NCI-H1092 (cell line): ENCODE results near the gene MEGF6.

Experiments used
- DNase-seq: peaks from one replicate; lab custom pipeline; 2025; lab: John Stamatoyannopoulos, UW

Gene MEGF6

DNA sequence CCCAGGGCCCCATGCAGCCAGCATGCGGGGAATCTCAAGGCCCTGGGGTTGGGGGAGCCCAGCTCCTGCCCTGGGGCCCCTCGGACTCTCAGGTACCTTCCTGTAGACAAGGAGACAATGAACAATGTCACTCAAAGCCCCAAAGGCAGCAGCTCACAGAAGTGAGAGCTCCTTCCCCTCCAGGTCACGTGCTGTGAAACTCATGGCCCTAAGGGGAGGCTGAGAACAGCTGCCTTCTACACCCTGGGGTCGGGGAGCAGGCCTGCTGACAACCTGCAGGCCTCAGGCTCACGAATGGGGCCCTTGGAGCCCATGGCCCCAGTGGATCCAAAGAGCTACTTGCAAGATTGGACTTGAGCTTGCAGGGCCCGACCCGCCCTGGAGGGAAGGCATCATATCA, 3.2 kb downstream of the MEGF6 start:
- no peak for DNase-seq

DNA sequence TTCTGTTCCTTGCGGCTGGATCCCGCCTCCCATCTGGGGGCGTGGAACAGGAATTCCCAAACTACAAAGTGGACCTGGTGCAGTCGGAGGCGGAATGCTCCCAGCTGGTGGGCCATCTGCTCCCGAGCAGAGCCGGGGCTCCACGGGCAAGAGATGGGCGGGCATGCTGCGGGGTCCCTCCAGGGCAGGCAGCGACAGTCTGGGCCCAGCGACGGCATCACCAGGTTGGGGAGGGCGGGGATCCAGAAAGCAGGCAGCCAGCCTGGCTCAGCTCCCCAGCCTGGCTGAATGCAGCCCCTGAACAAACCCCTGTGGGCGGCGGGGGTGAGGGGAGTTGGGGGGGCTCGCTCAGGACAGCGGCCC, 3.6 kb downstream of the MEGF6 start:
- DNase-seq: no peak

DNA sequence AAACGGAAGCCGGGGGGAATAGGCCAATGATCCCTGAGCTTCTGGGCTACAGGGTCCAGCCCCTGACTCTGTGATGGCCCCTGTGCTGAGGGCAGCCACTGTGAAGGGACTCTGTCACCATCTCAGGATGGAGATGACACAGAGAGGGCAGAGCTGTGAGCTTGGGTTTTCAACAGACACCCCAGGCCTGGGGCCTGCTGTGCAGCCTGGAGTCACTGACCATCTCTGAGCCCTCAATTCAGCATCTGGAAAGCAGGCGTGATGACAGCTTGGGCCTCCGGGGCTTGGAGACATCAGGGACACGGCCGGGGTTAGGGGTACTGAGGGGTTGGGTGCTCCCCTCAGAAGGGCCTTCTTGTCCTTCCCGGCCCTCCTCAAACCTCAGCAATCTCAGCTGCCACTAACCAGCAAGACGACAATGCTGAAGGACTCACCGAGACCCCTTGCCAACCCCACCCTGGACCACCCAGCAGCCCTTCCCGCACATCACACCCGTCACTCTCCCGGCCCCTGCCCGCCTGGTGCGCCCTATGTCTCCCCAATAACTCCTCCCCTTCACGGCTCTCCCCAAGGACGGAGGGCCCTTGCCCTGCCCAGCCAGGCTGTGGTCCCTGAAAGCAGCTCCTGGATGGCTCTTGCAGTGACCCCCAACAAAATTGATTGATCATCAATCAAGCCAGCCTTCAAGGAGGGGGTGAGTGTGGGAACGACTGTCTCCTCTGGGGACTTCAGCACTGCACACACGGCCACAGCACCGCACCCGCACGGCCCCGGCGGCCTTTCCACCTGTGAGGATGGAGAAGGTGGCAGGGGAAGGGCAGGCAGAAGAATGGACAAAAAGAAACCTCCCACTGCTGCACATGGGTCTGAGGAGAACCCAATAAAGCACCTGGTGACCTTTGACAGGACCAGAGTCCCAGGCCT, 4.3 kb downstream of the MEGF6 start:
- DNase-seq: no peak

DNA sequence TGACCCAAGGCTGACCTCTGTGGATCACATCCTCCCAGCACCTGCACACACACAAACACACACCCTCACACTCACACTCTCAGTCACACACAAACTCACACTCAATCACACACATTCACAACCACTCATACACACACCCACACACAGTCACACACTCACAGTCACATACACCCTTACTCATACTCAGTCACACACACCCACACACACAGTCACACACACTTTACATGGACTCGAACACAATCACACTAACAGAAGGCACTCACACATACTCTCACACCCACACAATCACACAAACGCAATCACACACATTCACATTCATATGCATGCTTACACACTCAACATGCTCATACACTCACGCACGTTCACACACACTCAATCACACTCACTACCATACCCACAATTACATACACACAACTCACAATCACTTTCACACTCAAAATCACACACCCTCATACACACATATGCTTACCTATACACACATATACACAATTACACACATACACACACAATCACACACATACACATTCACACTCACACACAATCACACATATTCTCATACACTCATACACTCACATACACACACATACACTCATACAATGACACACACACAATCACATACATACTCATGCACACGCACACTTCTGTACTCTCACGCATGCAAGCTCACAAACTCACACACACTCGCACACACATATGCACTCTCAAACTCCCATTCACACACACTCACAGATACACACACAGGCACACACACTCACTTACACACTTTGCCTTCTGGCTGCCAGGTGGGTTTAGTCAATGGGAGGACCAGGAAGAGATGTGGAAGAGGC, 6.1 kb downstream of the MEGF6 start:
- DNase-seq: no peak

DNA sequence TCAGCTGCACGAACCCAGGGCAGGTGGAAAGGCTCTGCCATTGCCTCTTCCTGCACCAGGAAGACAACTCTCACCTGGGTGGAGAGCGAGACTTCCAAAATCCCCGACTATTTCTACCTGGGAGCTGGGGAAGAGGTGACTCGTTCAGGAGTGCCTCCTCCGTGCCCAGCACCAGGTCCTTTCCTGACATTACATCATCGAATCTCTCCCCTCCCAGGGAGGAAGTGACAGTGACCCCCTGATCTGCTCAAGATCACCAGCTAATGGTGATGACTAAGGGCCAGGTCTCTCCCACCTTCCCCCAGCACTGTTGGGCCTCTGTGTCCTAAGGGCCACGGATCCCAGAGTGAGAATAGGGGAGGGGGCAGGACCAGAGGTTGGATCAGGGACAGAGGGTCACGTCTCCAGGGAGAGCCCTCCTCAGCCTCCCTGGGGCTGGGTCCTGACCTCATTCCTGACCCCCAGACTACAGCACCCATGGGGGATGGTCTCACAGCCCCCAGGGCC, 6.8 kb downstream of the MEGF6 start:
- DNase-seq: no peak

GRCh38 chr1:3603571-3604467, 7.5 kb downstream of the MEGF6 start:
- DNase-seq: no peak

DNA sequence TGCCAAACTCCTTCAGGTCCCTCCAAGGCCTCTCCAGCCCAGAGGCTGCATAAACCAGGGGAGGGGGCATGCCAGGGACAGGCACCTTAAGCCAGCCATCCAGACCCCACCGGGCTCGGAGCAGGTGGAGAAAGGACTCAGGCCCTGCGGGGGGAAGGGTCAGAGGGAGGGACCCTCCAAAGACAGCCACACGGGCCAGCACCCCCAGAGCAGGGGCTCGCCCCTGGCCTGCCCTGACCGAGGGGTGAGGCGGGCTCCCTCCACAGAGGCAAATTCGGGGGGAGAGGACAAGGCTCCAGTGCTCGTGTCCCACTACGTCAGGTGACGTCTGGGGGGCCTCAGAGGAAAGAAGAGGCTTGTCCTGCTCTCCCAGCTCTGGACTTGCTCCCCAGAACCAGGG, 8.2 kb downstream of the MEGF6 start:
- DNase-seq: no peak

- no peak for DNase-seq
These were observed 8.9 kb downstream of the MEGF6 start for GRCh38 chr1:3602375-3602774.

DNA sequence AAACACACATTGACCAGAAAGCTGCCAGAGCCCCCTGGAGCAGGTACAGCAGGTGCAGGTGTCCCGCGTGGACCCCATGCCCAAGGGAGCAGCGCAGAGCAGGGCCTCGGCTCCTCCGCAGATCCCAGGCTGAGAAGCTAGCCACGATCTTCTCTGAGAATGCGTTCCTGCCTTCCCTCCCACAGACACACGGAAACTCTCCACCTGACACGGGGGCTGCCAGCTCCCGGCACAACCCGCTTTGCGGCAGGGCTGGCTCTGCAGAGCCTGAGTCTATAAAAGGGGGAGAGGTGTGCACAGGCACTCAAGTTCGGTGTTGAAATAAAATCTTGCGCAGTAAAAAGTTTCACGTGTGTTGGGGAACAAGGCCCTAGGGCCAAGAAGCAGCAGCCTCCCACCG, 9.6 kb downstream of the MEGF6 start:
- DNase-seq: no peak

- DNase-seq: no peak
These were observed 11.0 kb downstream of the MEGF6 start for GRCh38 chr1:3600354-3600753.

DNA sequence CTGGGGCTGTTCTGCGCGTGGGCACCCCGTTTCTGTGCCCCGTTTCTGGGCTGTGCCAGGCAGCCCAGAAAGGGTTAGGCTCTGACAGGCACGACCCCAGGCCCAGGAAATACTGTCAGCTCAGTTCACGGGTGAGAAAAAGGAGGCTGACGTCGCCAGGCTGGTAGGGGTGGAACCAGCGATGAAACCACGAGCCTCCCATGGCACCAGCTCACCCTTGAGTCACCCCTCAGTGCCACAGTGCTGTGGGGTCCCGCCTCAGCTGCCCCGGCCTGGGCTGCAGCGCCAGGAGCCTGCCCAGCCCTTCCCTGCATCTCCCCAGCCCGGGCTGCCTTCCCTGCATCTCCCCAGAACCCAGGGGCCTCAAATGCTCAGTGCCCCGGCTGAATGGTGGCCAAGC, 11.5 kb downstream of the MEGF6 start:
- no peak for DNase-seq

DNA sequence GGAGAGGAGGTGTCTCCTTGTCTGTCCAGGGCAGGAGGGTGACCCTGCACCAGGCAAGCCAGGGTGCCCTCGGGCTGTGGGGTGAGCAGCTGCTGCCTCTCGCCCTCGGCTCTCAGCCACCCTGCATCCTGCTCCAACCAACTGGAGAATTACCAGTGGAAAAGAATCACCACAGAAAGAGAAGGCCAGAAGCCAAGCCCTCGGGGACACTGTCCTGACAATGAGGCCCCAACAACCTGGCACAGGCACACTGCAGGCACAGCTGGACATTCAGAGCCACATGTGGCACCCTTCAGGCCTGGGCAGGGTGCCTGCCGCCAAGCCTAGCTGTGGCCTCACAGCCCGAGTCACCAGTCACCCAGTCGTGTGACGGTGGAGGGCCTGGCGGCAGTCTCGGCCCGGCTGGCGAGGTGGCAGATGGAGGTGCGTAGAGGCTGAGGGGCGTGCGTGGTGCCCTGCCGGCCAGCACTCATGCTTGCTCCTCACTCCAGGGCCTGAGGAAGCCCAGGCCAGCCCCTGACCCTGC, 12.0 kb downstream of the MEGF6 start:
- no peak for DNase-seq

DNA sequence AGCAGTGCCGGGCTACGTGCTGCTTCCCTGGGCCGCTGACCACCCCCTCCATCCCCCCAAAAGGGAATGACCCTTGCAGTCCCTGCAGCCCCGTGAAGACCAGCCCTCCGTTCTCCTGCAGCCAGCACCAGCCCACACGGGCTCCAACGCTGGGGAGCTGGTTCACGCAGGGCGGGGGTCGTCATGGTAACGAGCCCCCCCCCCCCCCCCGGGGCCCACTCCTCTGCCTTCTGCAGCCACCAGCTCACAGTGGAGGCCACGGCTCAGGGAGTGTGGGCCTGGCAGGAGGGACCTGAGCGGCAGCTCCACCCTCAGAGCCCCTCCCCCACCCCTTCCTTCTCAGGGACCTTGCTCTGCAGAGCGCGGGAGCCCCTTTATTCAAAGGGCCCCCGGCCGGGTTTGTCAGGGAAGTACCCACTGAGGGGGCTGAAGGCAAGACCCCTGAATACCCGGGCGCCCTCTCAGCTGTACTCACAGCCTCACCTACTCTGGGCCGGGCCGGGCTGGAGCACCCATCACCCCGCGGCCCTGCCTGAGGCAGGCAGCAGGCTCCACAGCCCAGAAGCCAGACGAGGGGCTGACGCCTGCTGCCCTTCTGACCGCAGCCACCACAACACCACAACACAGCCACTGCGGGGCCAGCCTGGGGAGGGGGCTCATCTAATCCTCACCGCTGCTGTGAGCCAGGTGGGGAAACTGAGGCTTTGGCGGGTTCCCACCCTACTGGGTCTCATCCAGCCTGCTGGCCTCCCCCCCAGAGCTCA, 12.6 kb downstream of the MEGF6 start:
- DNase-seq: no peak

DNA sequence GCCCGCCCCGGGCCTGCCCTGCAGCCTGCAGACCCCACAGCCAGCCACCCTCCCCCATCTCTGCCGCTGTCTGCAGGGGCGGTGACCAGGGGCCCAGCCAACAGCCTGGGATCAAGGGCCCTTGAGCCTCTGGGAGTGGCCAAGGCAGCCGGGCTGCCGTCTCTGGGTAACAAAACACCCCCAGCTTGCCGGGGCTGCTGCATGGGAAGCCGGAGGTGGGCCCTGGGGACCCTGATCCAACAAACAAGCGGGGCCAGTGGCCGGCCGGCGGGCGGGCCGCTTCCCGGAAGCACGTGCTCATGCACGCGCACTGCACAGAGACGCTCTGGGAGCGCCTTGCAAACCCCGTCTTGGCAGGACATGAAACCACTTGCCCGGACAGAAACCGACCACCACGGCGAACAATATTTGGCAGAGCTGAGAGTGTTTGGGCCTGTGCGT, 13.2 kb downstream of the MEGF6 start:
- no peak for DNase-seq

- no peak for DNase-seq
These were observed 13.7 kb downstream of the MEGF6 start for GRCh38 chr1:3597599-3597964.

DNA sequence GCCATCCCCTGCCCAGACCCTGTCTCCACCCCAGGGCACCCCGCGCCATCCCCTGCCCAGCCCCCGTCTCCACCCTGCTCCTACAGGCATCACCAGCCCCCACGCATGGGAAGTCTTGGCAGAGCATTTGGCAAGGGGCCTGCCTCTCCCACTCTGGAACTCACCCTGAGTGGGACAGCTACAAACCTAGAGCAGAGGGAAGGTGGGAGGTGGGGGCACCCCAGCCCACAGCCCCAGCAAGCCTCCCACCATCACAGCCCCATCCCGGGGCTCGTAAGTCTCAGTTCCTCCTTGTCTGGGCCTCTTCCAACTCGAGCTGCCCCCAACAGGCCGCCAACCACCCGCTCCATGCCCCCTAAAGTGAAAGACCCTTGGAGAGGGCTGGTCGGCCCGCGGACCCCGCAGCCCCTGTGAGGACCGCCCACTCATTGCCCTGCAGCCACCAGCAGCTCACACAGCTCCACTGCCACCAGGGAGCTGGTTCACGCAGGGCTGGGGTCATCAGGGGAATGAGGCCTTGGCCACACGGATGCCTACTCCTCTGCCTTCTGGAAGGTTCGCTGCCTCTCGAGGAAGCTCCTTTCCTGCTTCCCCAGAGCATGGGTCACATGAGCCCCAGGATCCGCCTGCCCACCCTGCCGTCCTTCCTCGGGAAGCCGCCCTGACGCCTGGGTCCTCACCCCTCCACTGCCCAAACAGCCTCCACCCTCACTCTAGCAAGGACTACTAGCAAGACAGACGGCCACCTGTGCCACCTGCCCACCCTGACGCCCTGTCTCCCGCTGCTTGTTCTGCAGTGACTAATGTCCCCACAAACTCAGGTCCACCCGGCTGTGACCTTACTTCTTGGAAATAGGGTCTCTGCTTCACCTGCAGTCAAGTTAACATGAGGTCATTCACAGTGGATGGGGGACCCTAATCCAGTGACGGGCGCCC, 14.4 kb downstream of the MEGF6 start:
- no peak for DNase-seq

GRCh38 chr1:3595949-3596348, 15.4 kb downstream of the MEGF6 start:
- no peak for DNase-seq

GRCh38 chr1:3594706-3595377, 16.5 kb downstream of the MEGF6 start:
- no peak for DNase-seq

GRCh38 chr1:3593745-3594144, 17.6 kb downstream of the MEGF6 start:
- DNase-seq: no peak
